ENCODE measurements around the gene BMP7.

Gene BMP7

DNA sequence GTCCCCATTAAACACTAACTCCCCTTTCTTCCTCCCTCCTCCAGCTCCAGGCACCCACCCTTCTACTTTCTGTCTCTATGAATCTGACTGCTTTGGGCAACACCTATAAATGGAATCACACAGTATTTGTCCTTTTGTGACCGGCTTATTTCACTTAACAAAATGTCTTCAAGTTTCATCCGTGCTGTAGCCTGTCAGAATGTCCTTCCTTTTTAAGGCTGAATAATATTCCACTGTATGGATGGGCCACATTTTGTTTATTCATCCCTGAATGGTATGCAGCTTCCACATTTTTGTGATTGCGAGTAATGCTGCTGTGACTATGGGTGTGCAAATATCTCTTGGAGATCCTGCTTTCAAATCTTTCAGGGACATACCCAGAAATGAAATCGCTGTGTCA is 28.4 kb downstream of the BMP7 start:
- Histone ChIP-seq H2BK120ac (ENCODE audit: low read depth, low read length) (no peak overlapping the region), H2AK5ac (ENCODE audit: low read length, severe bottlenecking) (no peak overlapping the region), H4K91ac (ENCODE audit: low read length) (no peak overlapping the region), H3K23ac (ENCODE audit: low read length in 2 of 2) (no peak overlapping the region), H2BK15ac (ENCODE audit: low read depth, poor library complexity, severe bottlenecking) (no peak overlapping the region), H3K9ac (ENCODE audit: low read length) (no peak overlapping the region), H3K4me3 (ENCODE audit: insufficient read depth in 1 of 2, low read depth in 1 of 2, low read length in 2 of 2) (no peak overlapping the region), H3K9me3 (ENCODE audit: control insufficient read depth, low read length) (no peaks in the 10 kb centered on the region), H3K79me1 (replicated peaks; ENCODE audit: low read length, poor library complexity, severe bottlenecking) (no peaks in the 10 kb centered on the region), H3K4me2 (ENCODE audit: low read length, poor library complexity, severe bottlenecking) (no peak overlapping the region), H4K8ac (ENCODE audit: low read length) (no peak overlapping the region), H2BK5ac (ENCODE audit: low read depth, low read length, poor library complexity, severe bottlenecking) (no peak overlapping the region), H2AFZ (ENCODE audit: low read depth, low read length) (no peak overlapping the region), H3K18ac (ENCODE audit: low read depth in 1 of 2, low read length in 2 of 2) (no peak overlapping the region), H3K4ac (ENCODE audit: low read depth in 1 of 2, low read length in 2 of 2) (no peak overlapping the region), H3K4me1 (ENCODE audit: control insufficient read depth, insufficient read depth, low read depth, low read length) (no peaks in the 10 kb centered on the region), H3K27me3 (ENCODE audit: control insufficient read depth in 1 of 2, insufficient read depth in 1 of 2, low read length in 2 of 2) (peaks cover 21 to 77% of the 10 kb centered on the region in 2 experiments), H3K14ac (ENCODE audit: low read length in 2 of 2) (no peak overlapping the region), H3K27ac (ENCODE audit: low read length, poor library complexity, severe bottlenecking) (no peak overlapping the region), H3K36me3 (ENCODE audit: control insufficient read depth in 1 of 2, insufficient read depth in 2 of 2, low read depth in 1 of 2, low read length in 2 of 2) (no peaks in the 10 kb centered on the region), H2BK12ac (ENCODE audit: low read length in 2 of 2) (no peak overlapping the region)
- DNase-seq = no peak
- 87% methylated on average over 4 of the region's 4 CpGs for WGBS

DNA sequence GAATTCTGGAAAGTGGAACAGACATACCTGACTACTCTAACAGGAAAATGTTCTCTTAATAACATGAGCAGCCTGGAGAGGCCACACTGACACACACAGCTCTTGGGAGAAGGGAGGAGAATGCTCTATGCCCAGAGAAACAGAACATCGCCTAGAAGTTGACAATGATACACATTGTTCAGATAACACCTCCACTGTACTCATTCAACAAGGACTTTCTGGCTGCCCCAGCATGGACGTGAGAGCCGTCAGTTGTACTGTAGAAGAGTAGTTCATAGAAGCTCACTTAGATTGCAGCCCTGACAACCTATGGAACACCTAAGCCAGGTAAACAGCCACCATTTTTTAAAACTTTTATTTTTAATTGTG is 28.9 kb downstream of the BMP7 start:
- Histone ChIP-seq H4K91ac (ENCODE audit: low read length) (no peak overlapping the region), H2AK5ac (ENCODE audit: low read length, severe bottlenecking) (no peak overlapping the region)

DNA sequence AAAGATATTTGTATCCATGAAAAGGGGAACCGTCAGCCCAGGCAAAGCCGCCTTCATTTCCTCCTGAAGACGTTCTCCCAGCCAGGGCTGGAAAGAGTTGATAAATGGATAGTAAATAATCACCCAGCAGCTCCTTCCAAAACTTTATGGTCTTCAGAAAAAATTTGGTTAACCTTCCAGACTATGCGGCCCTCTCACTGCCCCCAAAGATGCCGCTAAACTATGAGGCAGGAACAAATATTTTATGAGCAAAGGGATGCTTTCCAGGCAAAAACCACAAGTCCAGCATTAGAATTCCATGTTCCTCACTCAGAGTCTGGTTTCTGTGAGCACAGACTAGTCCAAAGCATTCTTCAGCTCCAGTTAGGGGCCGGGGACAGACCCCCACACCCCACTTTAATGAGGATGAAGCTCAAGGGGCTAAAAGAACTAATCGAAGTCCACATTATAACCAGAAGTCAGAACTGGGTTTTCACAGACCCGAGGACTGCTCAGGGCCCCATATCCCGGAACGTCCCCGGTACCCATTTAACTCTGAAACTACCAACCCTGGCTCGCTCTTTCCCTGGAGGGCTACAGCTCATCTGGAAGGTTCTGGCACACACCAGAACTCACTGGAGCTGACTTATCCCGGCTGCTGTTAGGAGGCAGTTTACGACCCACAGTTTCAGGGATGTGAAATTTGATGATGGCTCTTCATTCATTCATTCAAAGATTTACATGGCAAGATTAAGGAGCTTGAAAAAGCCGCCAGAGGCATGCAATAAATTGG is 29.4 kb downstream of the BMP7 start:
- Histone ChIP-seq H2BK15ac (ENCODE audit: low read depth, poor library complexity, severe bottlenecking) (no peak overlapping the region), H3K79me1 (replicated peaks; ENCODE audit: low read length, poor library complexity, severe bottlenecking) (no peaks in the 10 kb centered on the region), H3K4me2 (ENCODE audit: low read length, poor library complexity, severe bottlenecking) (no peak overlapping the region), H3K14ac (ENCODE audit: low read length in 2 of 2) (peak overlapping the region in 1 of 2 experiments; percentile 10), H2BK120ac (ENCODE audit: low read depth, low read length) (no peak overlapping the region), H4K91ac (ENCODE audit: low read length) (no peak overlapping the region), H2BK5ac (ENCODE audit: low read depth, low read length, poor library complexity, severe bottlenecking) (no peak overlapping the region), H3K27me3 (ENCODE audit: control insufficient read depth in 1 of 2, insufficient read depth in 1 of 2, low read length in 2 of 2) (peaks cover 23 to 82% of the 10 kb centered on the region in 2 experiments), H2BK12ac (ENCODE audit: low read length in 2 of 2) (no peak overlapping the region), H3K9me3 (ENCODE audit: control insufficient read depth, low read length) (no peaks in the 10 kb centered on the region), H3K9ac (ENCODE audit: low read length) (no peak overlapping the region), H3K23ac (ENCODE audit: low read length in 2 of 2) (no peak overlapping the region), H2AK5ac (ENCODE audit: low read length, severe bottlenecking) (no peak overlapping the region), H4K8ac (ENCODE audit: low read length) (no peak overlapping the region), H3K18ac (ENCODE audit: low read depth in 1 of 2, low read length in 2 of 2) (no peak overlapping the region), H3K4ac (ENCODE audit: low read depth in 1 of 2, low read length in 2 of 2) (no peak overlapping the region), H3K27ac (ENCODE audit: low read length, poor library complexity, severe bottlenecking) (no peak overlapping the region), H3K36me3 (ENCODE audit: control insufficient read depth in 1 of 2, insufficient read depth in 2 of 2, low read depth in 1 of 2, low read length in 2 of 2) (no peaks in the 10 kb centered on the region), H2AFZ (ENCODE audit: low read depth, low read length) (no peak overlapping the region), H3K4me1 (ENCODE audit: control insufficient read depth, insufficient read depth, low read depth, low read length) (no peaks in the 10 kb centered on the region), H3K4me3 (ENCODE audit: insufficient read depth in 1 of 2, low read depth in 1 of 2, low read length in 2 of 2) (no peak overlapping the region)
- WGBS = 76% methylated on average over 12 of the region's 15 CpGs
- no peak for DNase-seq

More for the DNA sequence above, 28.9 kb downstream of the BMP7 start:
- no peak overlapping the region for H3K4ac ChIP-seq (ENCODE audit: low read depth in 1 of 2, low read length in 2 of 2)
- no peak overlapping the region for H2BK12ac ChIP-seq (ENCODE audit: low read length in 2 of 2)
- no peak overlapping the region for H2BK120ac ChIP-seq (ENCODE audit: low read depth, low read length)
- H3K9ac ChIP-seq (ENCODE audit: low read length) = no peak overlapping the region
- no peak overlapping the region for H3K23ac ChIP-seq (ENCODE audit: low read length in 2 of 2)
- no peak overlapping the region for H3K4me3 ChIP-seq (ENCODE audit: insufficient read depth in 1 of 2, low read depth in 1 of 2, low read length in 2 of 2)
- H3K36me3 ChIP-seq (ENCODE audit: control insufficient read depth in 1 of 2, insufficient read depth in 2 of 2, low read depth in 1 of 2, low read length in 2 of 2) = no peaks in the 10 kb centered on the region
- H3K18ac ChIP-seq (ENCODE audit: low read depth in 1 of 2, low read length in 2 of 2) = no peak overlapping the region
- WGBS = 100% methylated on average over 2 of the region's 3 CpGs
- no peak overlapping the region for H4K8ac ChIP-seq (ENCODE audit: low read length)
- no peak overlapping the region for H2AFZ ChIP-seq (ENCODE audit: low read depth, low read length)
- peaks cover 21 to 82% of the 10 kb centered on the region in 2 experiments for H3K27me3 ChIP-seq (ENCODE audit: control insufficient read depth in 1 of 2, insufficient read depth in 1 of 2, low read length in 2 of 2)
- H3K4me1 ChIP-seq (ENCODE audit: control insufficient read depth, insufficient read depth, low read depth, low read length) = no peaks in the 10 kb centered on the region
- no peak overlapping the region for H3K14ac ChIP-seq (ENCODE audit: low read length in 2 of 2)
- H3K27ac ChIP-seq (ENCODE audit: low read length, poor library complexity, severe bottlenecking) = no peak overlapping the region
- no peak for DNase-seq
- H2BK5ac ChIP-seq (ENCODE audit: low read depth, low read length, poor library complexity, severe bottlenecking) = no peak overlapping the region
- H3K9me3 ChIP-seq (ENCODE audit: control insufficient read depth, low read length) = no peaks in the 10 kb centered on the region
- H3K79me1 ChIP-seq (replicated peaks; ENCODE audit: low read length, poor library complexity, severe bottlenecking) = no peaks in the 10 kb centered on the region
- no peak overlapping the region for H2BK15ac ChIP-seq (ENCODE audit: low read depth, poor library complexity, severe bottlenecking)
- no peak overlapping the region for H3K4me2 ChIP-seq (ENCODE audit: low read length, poor library complexity, severe bottlenecking)

DNA sequence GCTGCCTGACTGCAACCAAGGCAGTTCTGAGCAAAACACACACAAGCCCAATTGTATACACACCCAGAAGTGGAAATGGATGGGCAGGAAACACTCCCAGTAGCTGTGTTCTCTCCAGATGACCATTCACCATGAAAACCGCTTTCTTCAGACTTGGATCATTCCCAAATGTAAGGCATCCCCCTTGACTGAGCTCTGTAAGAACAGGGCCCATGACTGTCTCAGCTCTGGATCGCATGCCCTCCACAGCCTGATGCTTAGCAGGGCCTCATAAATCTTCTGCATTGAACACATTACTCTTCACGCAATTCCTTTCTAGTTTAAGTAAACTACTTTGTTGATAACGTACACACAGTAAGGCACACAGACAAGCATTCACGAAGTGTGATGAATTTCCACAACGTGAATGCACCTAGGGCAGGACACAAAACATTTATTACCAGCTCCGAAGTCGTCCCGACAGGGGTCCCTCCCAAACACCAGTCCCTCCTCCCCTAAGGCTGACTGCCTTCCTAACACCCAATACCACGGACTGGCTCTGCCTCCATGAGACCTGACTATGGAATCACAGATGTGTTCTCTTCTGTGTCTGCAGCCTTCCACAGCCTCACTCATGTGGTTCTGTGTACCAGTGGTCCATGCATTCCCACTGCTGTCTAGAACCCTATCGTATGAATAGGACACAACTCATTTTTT is 31.7 kb downstream of the BMP7 start:
- Histone ChIP-seq H3K14ac (ENCODE audit: low read length in 2 of 2) (no peak overlapping the region), H3K4me2 (ENCODE audit: low read length, poor library complexity, severe bottlenecking) (no peak overlapping the region), H4K91ac (ENCODE audit: low read length) (no peak overlapping the region), H3K23ac (ENCODE audit: low read length in 2 of 2) (no peak overlapping the region), H3K27ac (ENCODE audit: low read length, poor library complexity, severe bottlenecking) (no peak overlapping the region), H3K9ac (ENCODE audit: low read length) (no peak overlapping the region), H3K4ac (ENCODE audit: low read depth in 1 of 2, low read length in 2 of 2) (no peak overlapping the region), H2BK12ac (ENCODE audit: low read length in 2 of 2) (no peak overlapping the region), H3K9me3 (ENCODE audit: control insufficient read depth, low read length) (no peaks in the 10 kb centered on the region), H3K36me3 (ENCODE audit: control insufficient read depth in 1 of 2, insufficient read depth in 2 of 2, low read depth in 1 of 2, low read length in 2 of 2) (no peaks in the 10 kb centered on the region), H3K79me1 (replicated peaks; ENCODE audit: low read length, poor library complexity, severe bottlenecking) (no peaks in the 10 kb centered on the region), H2AFZ (ENCODE audit: low read depth, low read length) (no peak overlapping the region), H4K8ac (ENCODE audit: low read length) (no peak overlapping the region), H3K4me1 (ENCODE audit: control insufficient read depth, insufficient read depth, low read depth, low read length) (no peaks in the 10 kb centered on the region), H2AK5ac (ENCODE audit: low read length, severe bottlenecking) (no peak overlapping the region), H2BK120ac (ENCODE audit: low read depth, low read length) (no peak overlapping the region), H3K18ac (ENCODE audit: low read depth in 1 of 2, low read length in 2 of 2) (no peak overlapping the region), H2BK15ac (ENCODE audit: low read depth, poor library complexity, severe bottlenecking) (no peak overlapping the region), H2BK5ac (ENCODE audit: low read depth, low read length, poor library complexity, severe bottlenecking) (no peak overlapping the region), H3K4me3 (ENCODE audit: insufficient read depth in 1 of 2, low read depth in 1 of 2, low read length in 2 of 2) (no peak overlapping the region), H3K27me3 (ENCODE audit: control insufficient read depth in 1 of 2, insufficient read depth in 1 of 2, low read length in 2 of 2) (peaks cover 27 to 90% of the 10 kb centered on the region in 2 experiments)
- 39% methylated on average over 11 of the region's 11 CpGs for WGBS
- no peak for DNase-seq
